Activated CD8-positive, alpha-beta T cell treated with anti-CD3 and anti-CD28 coated beads, Interleukin-2, amount 10 ng/mL, durations not matched to agents 7 days and 5 days (primary cell): ENCODE data around the gene TCERG1L. TPM values are rescaled to one million over a fixed set of nuclear protein-coding genes. Genes with fewer than 3 reads are reported as not detected.

Experiments
- ATAC-seq: fragments of 150-1000 bp; cut with Tn5 transposase; one replicate; pipeline ENCODE4 v1.10.0; 2021; ENCODE audit warnings: moderate library complexity
- CTCF ChIA-PET: fragments of 350-600 bp; sonication (Branson Sonifier 250); formaldehyde crosslinking; loops from one replicate; lab custom pipeline; 2021; ENCODE audit warnings: antibody characterized with exemption; lab: Charles Lee
- POLR2A ChIA-PET: fragments of 350-600 bp; sonication (Branson Sonifier 250); formaldehyde crosslinking; loops from one replicate; lab custom pipeline; 2021; ENCODE audit warnings: antibody characterized with exemption; lab: Charles Lee
- DNase-seq: peaks from one replicate; pipeline ENCODE4 v3.0.0-alpha.2; 2020
- H3K27ac Mint-ChIP-seq: one replicate; pipeline ENCODE4 v1.8.0; 2021; ENCODE audit warnings: mild to moderate bottlenecking, mixed read lengths
- H3K27me3 Mint-ChIP-seq: one replicate; pipeline ENCODE4 v1.8.0; 2021; ENCODE audit warnings: low read depth, mixed read lengths
- H3K36me3 Mint-ChIP-seq: one replicate; pipeline ENCODE4 v1.8.0; 2021; ENCODE audit warnings: low read depth, mixed read lengths
- H3K4me1 Mint-ChIP-seq: one replicate; pipeline ENCODE4 v1.8.0; 2021; ENCODE audit warnings: low read depth, mixed read lengths
- H3K4me3 Mint-ChIP-seq: one replicate; pipeline ENCODE4 v1.8.0; 2021; ENCODE audit warnings: mild to moderate bottlenecking, mixed read lengths
- H3K9me3 Mint-ChIP-seq: one replicate; pipeline ENCODE4 v1.8.0; 2022; ENCODE audit warnings: mixed read lengths; ENCODE audit not compliant: insufficient read depth
- total RNA-seq, 2 experiments: library from RNA; stranded (reverse); gene quantifications; one replicate each; pipeline ENCODE4 v1.2.3, GENCODE V29; 2021

The TCERG1L gene
- total RNA-seq, 2 experiments from 2014 or later, result 0.08 TPM; not detected in 1

GRCh38 chr10:131119626-131120355, 191.7 kb downstream of the TCERG1L start:
- DNase-seq (no peak), ATAC-seq (no peak)
- Mint-ChIP-seq H3K27ac (no peak overlapping the region), H3K4me3 (no peak overlapping the region), H3K4me1 (no peaks in the 10 kb centered on the region), H3K9me3 (no peaks in the 10 kb centered on the region), H3K27me3 (no peaks in the 10 kb centered on the region), H3K36me3 (no peaks in the 10 kb centered on the region)
- ChIA-PET POLR2A (no interaction called here), CTCF (no interaction called here)

- H3K27me3 Mint-ChIP-seq, result no peaks in the 10 kb centered on the region
- ChIA-PET CTCF (no interaction called here), POLR2A (no interaction called here)
- no peak for ATAC-seq
- no peaks in the 10 kb centered on the region for H3K9me3 Mint-ChIP-seq
- H3K27ac Mint-ChIP-seq, result no peak overlapping the region
- H3K36me3 Mint-ChIP-seq, result no peaks in the 10 kb centered on the region
- H3K4me1 Mint-ChIP-seq, result no peaks in the 10 kb centered on the region
- no peak for DNase-seq
- no peak overlapping the region for H3K4me3 Mint-ChIP-seq
Observed at GRCh38 chr10:131117416-131118212, 193.9 kb downstream of the TCERG1L start.

GRCh38 chr10:131116991-131117375, 194.5 kb downstream of the TCERG1L start:
- Mint-ChIP-seq H3K9me3 (no peaks in the 10 kb centered on the region), H3K4me3 (no peak overlapping the region), H3K27me3 (no peaks in the 10 kb centered on the region), H3K4me1 (no peaks in the 10 kb centered on the region), H3K36me3 (no peaks in the 10 kb centered on the region), H3K27ac (no peak overlapping the region)
- POLR2A ChIA-PET, result no interaction called here
- ATAC-seq (no peak), DNase-seq (no peak)
- CTCF ChIA-PET, result no interaction called here

- no peak for ATAC-seq
- DNase-seq, result no peak
- Mint-ChIP-seq H3K27ac (no peak overlapping the region), H3K36me3 (no peaks in the 10 kb centered on the region), H3K9me3 (no peaks in the 10 kb centered on the region), H3K4me3 (no peak overlapping the region), H3K27me3 (no peaks in the 10 kb centered on the region), H3K4me1 (no peaks in the 10 kb centered on the region)
- ChIA-PET CTCF (no interaction called here), POLR2A (no interaction called here)
Observed at GRCh38 chr10:131116216-131116990, 195.1 kb downstream of the TCERG1L start.

GRCh38 chr10:131115801-131116200, 195.7 kb downstream of the TCERG1L start:
- Mint-ChIP-seq H3K4me1 (no peaks in the 10 kb centered on the region), H3K27ac (no peak overlapping the region), H3K4me3 (no peak overlapping the region), H3K27me3 (no peaks in the 10 kb centered on the region), H3K9me3 (no peaks in the 10 kb centered on the region), H3K36me3 (no peaks in the 10 kb centered on the region)
- DNase-seq (no peak), ATAC-seq (no peak)
- ChIA-PET CTCF (no interaction called here), POLR2A (no interaction called here)

- Mint-ChIP-seq H3K9me3 (no peaks in the 10 kb centered on the region), H3K27ac (no peak overlapping the region), H3K4me3 (no peak overlapping the region), H3K36me3 (no peaks in the 10 kb centered on the region), H3K4me1 (no peaks in the 10 kb centered on the region), H3K27me3 (no peaks in the 10 kb centered on the region)
- CTCF ChIA-PET, result no interaction called here
- ATAC-seq (no peak), DNase-seq (no peak)
- POLR2A ChIA-PET, result no interaction called here
Observed at GRCh38 chr10:131115321-131115720, 196.2 kb downstream of the TCERG1L start.

- no peaks in the 10 kb centered on the region for H3K36me3 Mint-ChIP-seq
- DNase-seq, result no peak
- H3K4me3 Mint-ChIP-seq, result no peak overlapping the region
- no peaks in the 10 kb centered on the region for H3K9me3 Mint-ChIP-seq
- no peaks in the 10 kb centered on the region for H3K27me3 Mint-ChIP-seq
- CTCF ChIA-PET, result no interaction called here
- no peak overlapping the region for H3K27ac Mint-ChIP-seq
- POLR2A ChIA-PET, result no interaction called here
- H3K4me1 Mint-ChIP-seq, result no peaks in the 10 kb centered on the region
- no peak for ATAC-seq
Observed at GRCh38 chr10:131114846-131115245, 196.7 kb downstream of the TCERG1L start.

- H3K36me3 Mint-ChIP-seq, result no peaks in the 10 kb centered on the region
- POLR2A ChIA-PET, result no interaction called here
- H3K27ac Mint-ChIP-seq, result no peak overlapping the region
- no peak for DNase-seq
- no peak for ATAC-seq
- H3K27me3 Mint-ChIP-seq, result no peaks in the 10 kb centered on the region
- H3K4me3 Mint-ChIP-seq, result no peak overlapping the region
- H3K4me1 Mint-ChIP-seq, result no peaks in the 10 kb centered on the region
- CTCF ChIA-PET, result no interaction called here
- no peaks in the 10 kb centered on the region for H3K9me3 Mint-ChIP-seq
Observed at GRCh38 chr10:131113709-131114291, 197.7 kb downstream of the TCERG1L start.

GRCh38 chr10:131113165-131113564, 198.4 kb downstream of the TCERG1L start:
- no peak overlapping the region for H3K4me3 Mint-ChIP-seq
- H3K27ac Mint-ChIP-seq, result no peak overlapping the region
- no peaks in the 10 kb centered on the region for H3K27me3 Mint-ChIP-seq
- no peak for DNase-seq
- H3K36me3 Mint-ChIP-seq, result no peaks in the 10 kb centered on the region
- no peaks in the 10 kb centered on the region for H3K9me3 Mint-ChIP-seq
- CTCF ChIA-PET, result no interaction called here
- no peak for ATAC-seq
- no peaks in the 10 kb centered on the region for H3K4me1 Mint-ChIP-seq
- POLR2A ChIA-PET, result no interaction called here

- H3K9me3 Mint-ChIP-seq, result no peaks in the 10 kb centered on the region
- DNase-seq (no peak), ATAC-seq (no peak)
- ChIA-PET POLR2A (no interaction called here), CTCF (no interaction called here)
- no peaks in the 10 kb centered on the region for H3K27me3 Mint-ChIP-seq
- no peaks in the 10 kb centered on the region for H3K36me3 Mint-ChIP-seq
- no peak overlapping the region for H3K27ac Mint-ChIP-seq
- no peak overlapping the region for H3K4me3 Mint-ChIP-seq
- no peaks in the 10 kb centered on the region for H3K4me1 Mint-ChIP-seq
Observed at GRCh38 chr10:131112691-131113090, 198.8 kb downstream of the TCERG1L start.

GRCh38 chr10:131111471-131112080, 199.9 kb downstream of the TCERG1L start:
- no peak overlapping the region for H3K4me3 Mint-ChIP-seq
- CTCF ChIA-PET, result no interaction called here
- no peaks in the 10 kb centered on the region for H3K9me3 Mint-ChIP-seq
- POLR2A ChIA-PET, result no interaction called here
- H3K4me1 Mint-ChIP-seq, result no peaks in the 10 kb centered on the region
- H3K27ac Mint-ChIP-seq, result no peak overlapping the region
- ATAC-seq (no peak), DNase-seq (no peak)
- H3K27me3 Mint-ChIP-seq, result no peaks in the 10 kb centered on the region
- H3K36me3 Mint-ChIP-seq, result no peaks in the 10 kb centered on the region
